Colon (tissue), 2 donors: ENCODE data around the gene SLC1A2.

ENCODE experiments used
- FAIRE-seq: peaks from 2 replicates; lab custom pipeline; 2012; peaks lifted over from hg19 to GRCh38; lab: Jason Lieb, UNC
- donor health status: control.
- donor health status: control.

Gene SLC1A2

DNA sequence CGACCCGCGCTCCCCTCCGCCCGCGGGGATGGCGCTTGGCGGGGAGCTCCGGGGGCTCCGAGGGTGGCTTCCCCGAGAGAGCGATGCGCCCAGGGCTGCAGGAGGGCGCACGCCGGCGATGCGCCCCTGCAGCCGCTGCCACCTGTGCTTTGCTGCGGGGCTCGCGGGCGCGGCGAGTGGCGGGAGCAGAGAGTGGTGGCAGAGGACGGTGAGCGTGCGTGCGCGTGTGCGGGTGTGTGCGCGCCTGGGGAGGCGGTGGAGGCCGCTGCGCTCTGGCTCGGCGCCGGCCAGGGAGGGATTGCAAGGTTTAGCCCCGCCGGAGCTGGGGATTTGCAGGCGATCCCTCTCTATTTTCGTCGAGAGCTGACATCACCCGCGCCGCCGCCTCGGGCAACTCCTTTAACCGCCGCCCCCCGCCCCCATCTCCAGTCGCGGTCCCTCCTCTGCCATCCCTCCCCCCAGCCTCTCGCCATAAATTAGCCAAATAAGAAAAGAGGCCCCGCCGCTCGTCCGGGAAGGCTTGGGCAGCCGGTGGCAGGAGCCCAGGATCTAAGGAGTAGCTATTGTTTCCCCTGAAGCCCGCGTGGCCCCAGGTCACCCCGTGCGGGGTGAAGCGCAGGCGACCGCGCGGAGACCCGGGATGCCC is at the start of gene SLC1A2:
Gene SLC1A2 (minus strand): TSS at position 375 of the 646 bp plus-strand sequence. CDS start 592 bp downstream, outside the sequence.
- FAIRE-seq = no peak

DNA sequence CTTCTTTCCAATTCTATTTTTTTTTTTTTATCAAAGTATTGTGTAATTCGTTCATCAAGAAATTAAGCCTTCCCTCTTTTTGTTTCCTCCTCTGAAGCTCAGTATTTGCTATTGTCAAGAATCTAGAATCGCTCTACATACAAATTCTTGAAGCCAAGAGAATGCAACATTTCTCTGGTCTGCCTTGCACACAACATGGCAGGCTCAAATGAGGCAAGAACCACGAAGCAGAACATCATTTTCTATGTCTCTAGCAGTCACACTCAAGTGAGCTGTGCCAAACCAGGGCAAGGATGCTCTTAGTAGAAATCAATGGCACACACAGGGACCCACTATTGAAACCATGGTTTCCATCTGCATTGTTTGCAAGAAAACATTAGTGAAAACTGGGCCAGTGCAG is 46.7 kb upstream of the SLC1A2 start:
- FAIRE-seq = no peak

DNA sequence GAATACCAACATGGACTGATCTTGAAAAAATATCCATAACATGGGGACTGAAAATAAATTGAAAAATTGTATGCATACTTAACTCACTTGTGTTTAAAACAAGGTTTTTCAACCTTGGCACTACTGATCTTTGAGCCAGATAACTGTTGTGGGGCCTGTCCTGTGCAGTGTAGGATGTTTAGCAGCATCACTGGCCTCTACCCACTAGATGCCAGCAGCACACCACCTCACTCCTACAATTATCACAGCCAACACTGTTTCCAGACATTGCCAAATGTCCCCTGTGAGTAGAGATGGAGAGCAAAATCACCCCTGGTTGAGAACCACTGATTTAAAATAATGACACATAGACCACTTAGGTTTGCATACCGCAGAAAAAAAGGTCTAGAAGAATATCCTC is 45.0 kb upstream of the SLC1A2 start:
- FAIRE-seq = no peak

DNA sequence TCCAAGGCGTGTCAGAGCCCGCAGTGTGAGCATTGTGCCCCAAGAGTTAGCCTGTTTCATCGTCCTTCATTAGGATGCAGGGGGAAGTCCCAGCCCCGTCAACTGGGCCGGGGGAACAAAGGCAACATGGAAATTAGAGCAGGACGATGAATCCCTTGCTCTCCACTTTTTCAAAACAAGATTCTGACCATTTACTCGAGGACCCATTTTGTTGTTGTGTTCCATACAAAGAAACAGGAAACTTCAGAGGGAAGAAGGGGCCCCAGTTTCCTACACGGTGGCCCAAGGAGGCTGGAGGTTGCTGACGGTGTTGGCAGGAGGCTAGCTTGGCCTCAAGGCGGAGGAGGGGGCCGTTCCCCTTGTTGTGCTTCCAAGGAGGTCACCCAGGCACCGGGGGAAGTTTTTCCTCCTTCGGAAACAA is 44.0 kb upstream of the SLC1A2 start:
- FAIRE-seq = no peak

DNA sequence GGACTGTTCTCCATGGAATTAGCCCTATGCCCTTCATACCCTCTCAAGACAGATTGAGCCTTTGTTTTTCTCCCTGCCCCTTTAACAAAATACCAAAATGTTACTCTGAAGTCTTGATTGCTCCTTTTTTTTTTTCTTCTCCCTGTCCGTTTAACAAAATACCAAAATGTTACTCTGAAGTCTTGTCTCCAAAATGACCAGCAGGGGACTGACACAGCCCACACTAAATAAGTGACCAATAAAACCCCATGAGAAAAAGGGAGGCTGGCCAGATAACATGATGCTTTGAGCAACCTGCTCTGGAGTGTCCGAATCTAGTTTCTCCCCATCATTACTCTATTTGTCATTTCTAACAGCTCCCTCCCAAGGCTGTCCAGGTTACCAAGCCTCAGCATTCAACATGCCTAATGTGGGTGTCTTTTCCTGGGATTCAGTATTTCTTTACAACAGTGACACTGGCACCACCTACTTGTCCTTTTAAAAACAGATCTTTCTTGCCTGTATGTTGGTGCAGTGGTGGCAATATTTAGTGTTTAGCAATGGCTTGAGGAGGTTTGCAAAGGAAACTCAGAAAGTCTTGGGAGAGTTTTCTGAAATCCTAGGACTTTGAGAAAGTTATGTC is 42.7 kb upstream of the SLC1A2 start:
- no peak for FAIRE-seq

DNA sequence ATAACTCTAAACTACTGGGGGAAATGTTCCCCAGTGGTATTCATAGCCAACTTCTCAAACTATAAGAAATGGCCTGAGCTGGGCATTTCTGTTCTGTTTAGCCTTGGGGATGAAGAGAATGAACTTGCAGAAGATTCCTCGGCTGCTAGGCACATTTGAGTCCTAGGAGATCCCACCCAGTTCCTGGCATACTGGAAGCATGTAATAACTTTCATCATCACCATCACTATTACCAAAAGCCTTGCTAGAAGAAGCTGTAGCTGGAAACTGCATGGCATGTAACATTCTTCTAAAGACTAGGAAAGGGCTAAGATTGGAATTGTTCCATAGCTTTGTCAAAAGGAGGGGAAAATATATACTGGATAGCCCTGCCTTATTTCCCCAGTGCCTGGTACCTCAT is 40.1 kb upstream of the SLC1A2 start:
- no peak for FAIRE-seq

DNA sequence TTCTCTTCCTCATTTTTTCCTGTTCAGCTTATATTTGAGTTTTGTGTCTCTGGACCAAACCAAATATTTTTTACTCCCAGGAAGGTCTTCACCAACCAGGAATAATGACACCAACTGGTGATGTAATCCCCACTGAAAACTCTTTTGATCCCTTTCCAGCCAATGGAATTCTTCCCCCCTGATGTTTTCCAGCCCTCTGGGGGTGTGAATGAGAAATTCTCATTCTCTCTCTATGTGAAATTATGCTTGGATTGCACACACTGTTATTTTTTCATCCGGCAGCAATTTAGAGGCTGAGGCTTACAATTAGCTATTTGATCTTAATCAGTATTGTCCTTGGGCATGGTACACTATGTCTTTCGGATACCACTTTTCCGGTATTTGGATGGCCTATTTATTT is 39.5 kb upstream of the SLC1A2 start:
- FAIRE-seq = no peak

DNA sequence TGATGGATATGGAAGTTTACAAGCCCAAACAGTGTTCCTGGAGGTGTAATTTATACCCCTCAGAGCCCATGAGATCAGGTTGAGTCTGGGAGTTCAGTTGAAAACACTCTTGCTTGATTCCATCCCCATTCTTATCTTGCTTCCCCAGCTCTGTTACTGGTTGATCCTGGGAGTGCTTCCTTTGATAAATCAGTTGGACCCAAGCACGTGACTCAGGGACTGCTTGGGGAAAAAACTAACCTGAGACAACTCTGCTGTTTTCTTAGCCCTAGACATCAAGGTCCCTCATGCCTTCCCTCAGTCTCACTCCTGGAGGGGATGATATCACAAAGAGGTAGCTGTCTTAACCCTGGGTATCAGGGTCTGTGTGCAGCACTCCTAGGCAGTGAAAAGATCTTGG is 35.0 kb upstream of the SLC1A2 start:
- FAIRE-seq = no peak

DNA sequence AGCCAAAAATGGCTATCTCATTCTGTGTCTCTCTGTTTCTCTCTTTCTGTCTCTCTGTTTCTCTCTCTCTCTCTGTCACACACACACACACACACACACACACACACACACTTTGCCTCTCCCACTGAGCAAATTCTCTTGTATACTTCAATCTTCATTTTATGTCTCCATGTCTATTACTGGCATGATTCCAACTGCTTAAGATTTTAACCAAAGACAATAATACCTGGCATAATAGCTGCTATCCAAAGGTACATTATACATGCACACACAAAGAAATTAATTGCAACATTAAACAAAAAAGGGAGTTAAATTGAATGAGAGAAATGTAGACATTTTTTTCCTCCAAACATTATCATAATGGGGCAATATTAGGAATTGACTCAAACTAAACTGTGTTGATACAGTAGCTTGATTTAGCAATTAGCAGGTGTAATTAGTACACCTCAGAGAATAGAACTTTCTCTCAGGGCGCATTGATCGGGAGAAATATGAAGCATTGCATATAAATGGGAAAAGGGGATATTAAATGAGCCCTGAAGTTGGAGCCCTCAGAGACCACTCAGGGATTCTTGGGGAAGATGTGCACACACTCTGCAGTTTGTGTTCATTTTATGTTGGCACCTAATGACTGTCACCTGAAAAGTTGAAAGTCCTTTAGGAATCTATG is 17.4 kb upstream of the SLC1A2 start:
- FAIRE-seq = no peak

DNA sequence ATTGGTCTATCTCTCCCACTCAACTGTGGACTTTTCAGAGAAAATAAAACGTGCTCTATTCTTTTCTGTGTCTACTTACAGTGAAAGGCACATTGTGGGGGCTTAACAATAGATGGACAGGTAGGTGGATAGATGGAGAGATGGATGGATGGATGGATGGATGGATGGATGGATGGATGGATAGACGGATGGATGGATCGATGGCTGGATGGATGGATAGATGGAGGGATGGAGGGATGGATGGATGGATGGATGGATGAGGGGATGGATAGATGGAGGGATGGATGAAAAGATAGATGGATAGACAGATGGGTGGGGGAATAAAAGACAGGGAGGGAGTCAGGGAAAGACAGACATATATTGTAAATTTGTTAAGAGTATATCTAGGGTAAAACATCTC is 14.2 kb upstream of the SLC1A2 start:
- no peak for FAIRE-seq

DNA sequence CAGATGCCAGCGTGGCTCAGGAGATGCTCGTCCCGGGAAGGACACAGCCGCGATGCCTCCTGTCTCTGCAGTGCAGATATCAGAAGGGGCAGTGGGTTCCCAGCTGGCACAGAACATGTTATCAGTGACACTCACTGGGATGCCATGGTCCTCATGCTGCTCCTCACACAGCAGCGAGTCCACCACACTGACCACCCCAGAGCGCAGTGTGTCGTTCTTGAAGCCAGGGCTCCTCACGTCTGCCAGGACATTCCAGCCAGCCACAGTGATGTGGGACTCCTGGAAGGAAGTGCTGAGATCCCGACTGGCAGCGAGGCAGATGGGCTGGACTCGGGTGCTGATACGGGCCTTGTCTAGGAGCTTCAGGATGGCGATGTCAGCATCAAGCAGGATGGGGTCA is 13.1 kb upstream of the SLC1A2 start:
- FAIRE-seq = no peak

DNA sequence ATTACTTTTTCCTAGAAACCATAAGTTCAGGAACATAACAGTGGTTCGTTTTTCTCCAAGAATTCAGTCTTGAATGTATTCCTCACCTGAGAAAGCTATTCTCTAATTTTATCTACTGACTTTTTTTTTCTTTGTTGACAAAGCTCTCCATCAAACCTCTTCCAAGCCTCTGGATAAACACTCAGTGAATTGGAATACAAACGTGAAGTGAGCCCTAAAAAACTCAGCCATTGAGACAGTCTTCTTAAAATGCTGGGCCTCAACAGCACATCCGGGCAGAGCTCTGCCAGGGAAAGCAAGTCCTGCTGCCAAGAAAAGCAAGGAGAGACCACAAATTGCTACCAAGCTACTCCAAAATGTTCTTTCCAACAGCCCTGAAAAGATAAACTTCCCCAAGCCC is 7.7 kb upstream of the SLC1A2 start:
- no peak for FAIRE-seq

DNA sequence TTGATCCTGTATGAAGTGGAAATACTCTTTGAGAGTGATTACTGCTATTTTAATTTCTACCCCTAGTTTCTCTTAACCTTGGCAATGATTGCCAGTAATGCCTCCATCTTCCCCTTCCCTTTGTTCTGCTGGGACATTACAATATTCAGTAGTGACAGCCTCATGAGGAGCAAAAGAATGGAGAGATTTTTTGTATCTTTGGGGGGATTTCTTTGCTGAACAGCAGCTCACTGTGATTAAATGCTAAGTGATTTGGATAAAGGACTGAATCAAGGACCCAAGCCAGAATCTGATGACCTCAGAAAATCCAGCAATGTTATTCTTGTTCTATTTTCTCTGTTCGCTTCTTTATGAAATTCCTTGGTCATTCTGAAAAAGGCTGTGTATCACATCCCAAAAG is 7.0 kb upstream of the SLC1A2 start:
- no peak for FAIRE-seq

DNA sequence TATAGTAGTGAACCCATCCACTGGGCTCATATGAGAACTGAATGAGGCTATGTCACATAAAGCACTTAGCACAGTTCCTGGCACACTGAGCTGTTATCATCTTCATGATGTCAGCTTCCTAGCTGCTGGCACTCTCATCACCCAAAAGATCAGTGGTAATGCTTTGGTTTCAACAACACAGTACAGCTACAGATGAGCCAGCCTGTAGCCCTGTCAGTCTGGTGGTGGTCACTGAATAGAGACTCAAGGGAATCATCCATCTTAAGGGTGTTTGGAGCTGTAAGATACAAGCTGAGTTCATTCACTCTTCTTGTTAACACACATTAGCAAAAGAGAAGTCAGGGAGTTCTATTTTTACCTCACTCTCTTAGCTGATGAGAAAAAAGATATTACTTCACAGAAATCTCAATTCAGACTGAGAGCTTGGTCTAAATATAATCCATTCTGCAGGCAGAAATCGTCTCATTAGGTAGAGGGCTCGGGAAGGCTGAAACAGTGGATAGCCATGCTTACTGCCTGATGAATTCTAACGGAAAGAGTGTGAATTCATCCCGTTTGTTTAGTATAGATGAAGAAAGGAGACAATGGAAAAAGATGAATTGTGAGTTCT is 6.3 kb upstream of the SLC1A2 start:
- FAIRE-seq = no peak

DNA sequence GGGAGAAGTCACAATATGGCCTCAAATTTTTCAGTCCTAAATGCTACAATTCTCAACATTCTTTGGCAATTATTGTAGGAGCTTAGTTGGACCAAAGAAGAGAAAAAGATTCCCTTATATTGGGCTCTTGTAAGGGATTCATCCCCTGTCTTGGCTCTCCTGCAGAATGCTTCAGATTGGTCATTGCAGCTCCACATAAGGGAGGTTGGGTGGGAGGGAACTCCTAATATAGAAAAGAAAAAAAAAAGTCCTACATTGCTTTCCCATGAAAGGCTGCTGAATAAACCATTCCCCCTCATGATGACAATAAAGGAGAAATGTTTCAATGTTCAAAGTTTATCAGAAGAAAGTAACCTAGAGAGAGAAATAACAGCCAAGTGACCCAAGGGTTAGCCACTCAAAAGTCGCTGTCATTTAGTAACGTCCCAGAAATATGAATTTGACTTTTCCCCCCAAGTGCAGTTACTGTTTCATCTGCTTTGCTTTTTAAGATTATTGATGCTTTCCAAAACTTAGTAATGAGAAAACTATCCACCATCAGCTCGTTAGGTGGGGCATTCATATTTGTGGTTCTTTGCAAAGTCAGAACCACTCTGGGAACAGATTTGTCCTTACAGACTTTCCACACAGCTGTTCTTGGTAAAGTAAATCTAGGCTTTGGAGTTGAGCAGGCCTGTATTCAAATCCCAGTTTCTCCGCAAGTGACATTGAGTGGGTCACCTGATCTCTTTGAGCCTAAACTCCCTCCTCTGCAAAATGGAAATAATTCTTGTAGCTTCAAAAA is 5.0 kb upstream of the SLC1A2 start:
- no peak for FAIRE-seq

DNA sequence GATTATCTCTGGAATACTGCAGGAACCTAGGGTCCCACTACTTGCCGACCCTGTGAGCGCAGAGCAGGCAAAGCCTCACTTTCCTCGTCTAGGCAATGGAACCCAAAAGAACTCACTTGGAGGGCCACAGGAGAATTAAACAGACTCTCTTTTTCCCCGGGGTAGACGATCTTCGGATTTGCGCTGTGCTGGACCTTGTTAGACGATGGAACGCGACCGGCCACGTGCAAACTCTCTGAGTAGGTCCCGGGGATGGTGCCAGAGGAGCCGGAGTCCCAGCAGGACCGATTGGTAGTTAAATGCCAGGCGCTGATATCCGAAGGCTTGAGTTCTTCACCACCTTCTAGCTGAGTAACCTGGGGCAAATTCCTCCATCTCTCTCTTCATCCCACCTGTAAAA is 1.0 kb upstream of the SLC1A2 start:
- FAIRE-seq = no peak

DNA sequence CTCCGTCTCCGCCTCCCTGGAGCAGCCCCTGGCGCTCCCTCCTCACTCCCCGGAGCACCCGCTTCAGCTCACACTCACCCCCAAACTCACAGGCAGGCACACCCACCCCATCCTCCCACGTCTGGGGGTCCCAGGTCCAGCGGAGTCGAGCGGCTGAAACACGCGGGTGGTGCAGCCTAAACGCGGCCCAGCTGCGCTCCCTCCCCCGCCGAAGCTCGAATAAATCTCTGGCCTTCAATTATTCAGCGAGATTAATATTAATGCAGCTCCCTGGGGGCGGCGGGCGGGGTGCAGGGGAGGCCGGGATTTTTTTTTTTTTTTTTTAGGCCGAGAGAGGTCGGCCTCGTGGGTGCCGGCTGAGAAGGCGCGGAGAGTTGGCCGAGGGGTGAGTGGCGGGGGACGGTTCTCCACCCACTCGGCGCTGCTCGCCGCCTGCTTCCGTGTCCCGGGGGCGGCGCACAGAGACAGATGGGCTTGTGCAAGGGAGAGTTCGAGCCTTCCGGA is 524 bp upstream of the SLC1A2 start:
- FAIRE-seq = no peak

DNA sequence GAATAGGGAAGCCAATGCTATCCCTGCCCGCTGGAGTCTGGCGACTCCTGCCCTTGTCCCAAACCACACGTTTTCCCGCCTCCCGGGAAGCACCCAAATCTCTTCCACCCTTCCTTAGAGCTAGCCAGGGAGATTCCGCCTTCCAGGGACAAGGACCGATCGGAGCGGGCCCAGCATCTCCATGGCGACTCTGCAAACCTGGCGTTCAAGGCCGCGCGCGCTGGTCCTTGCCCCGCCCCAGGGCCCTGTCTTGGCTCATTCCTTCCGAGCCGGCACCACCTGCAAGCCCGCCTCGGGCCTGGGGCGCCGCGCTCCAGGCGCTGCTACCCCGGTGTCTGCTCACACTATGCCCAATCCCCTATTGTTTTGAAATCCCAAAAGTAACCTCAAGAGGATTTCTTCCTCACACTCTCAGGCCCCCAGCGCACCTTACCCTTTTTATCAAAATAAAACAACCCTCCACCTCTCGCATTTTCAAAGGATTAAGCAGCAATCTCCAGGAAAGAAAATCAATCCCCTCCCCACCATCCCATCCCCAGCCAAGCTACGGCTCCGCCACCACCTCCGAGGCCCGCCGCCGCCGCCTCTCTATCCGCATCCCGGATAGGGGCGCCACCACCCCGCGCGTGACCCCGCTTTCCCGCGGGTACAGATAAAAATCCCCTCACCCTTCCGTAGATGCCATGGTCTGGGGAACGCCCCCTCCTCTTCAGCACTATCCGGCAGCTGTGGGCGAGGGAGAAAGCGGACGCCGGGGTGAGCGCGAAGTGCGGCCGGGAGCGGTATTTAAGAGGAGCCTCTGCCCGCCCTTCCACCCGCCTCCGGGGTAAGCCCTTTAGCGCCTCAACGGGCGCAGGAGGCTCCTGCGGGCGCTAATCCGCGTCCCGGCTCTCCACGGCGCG is 825 bp downstream of the SLC1A2 start:
- no peak for FAIRE-seq

DNA sequence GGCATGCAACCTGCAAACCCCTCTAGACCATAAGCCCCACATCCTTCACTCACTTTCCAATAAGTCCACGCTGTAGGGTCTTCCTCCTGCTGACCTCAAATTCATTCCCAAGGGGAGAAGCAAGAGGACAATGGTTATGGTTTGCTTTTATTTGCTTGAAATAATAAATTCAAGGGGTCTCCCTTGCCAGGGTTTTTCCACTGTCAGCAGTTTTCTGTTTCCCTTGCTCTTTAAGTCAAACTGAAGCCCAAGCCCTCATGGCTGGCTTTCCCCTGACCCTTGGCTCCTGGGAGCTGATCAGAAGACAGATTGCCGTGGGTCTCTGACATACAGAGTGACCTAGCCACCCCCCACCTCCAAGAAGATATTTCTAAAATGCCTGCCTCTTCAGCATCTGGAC is 3.9 kb downstream of the SLC1A2 start:
- FAIRE-seq = no peak

DNA sequence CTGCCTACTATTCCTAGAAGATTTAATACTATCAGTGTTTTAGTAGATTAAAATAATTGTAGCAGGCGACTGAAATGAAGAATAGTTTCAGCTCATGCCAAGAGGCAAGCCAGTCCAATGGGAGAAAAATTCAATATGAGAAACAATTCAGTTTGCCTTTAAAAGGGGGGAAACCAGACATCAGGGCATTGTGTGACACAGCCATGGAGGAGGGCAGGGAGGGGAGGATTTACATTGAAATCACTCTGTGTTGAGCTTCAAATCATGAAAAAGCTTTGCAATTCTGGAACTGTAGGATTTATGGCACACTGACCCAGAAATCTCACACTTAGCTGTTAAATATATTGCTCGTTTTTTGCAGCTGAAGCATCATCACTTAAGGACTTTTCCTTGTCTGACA is 4.6 kb downstream of the SLC1A2 start:
- no peak for FAIRE-seq

DNA sequence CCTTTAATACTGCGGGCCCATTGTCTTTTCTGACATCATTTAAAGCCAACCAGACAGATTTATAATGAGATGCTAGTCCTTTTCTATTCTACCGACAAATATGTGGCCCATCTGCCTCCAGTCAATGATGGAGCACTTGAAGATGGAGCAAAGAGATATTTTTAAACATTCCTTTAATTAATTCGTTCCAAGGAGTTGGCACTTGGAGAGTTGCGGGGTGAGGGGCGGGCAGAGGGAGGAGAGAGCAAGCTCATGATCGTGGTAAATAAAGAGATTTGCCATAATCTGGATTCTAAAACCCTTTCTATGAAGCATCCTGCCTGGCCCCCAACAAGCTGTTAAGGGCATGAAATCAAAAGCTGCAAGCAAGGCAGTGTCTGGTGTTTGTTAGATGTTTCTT is 5.0 kb downstream of the SLC1A2 start:
- no peak for FAIRE-seq
